BE2C (cell line): ENCODE results near the gene TTC16.

ENCODE experiments used
- DNase-seq: peaks from one replicate; pipeline ENCODE4 v3.0.0-alpha.2; 2020
- H3K27me3 ChIP-seq: fragments of 250-450 bp; sonication (Bioruptor Pico); 2 replicates; pipeline ENCODE4 v1.5.1; 2020; ENCODE audit warnings: mild to moderate bottlenecking
- H3K36me3 ChIP-seq: fragments of 250-450 bp; sonication (Bioruptor Pico); 2 replicates; pipeline ENCODE4 v1.5.1; 2020; ENCODE audit warnings: mild to moderate bottlenecking
- H3K4me1 ChIP-seq: fragments of 250-450 bp; sonication (Bioruptor Pico); 2 replicates; pipeline ENCODE4 v1.5.1; 2020
- H3K4me3 ChIP-seq: 2 replicates; pipeline ENCODE4 v1.5.1; 2011; ENCODE audit warnings: low read depth, low read length
- H3K9me3 ChIP-seq: fragments of 250-450 bp; sonication (Bioruptor Pico); 2 replicates; pipeline ENCODE4 v1.5.1; 2020
- TF ChIP-seq, protein P1 (sequence below): IDR thresholded peaks from 2 replicates; pipeline ENCODE4 v1.5.1; 2012; ENCODE audit warnings: mild to moderate bottlenecking, low read depth, low read length

TTC16 gene

DNA sequence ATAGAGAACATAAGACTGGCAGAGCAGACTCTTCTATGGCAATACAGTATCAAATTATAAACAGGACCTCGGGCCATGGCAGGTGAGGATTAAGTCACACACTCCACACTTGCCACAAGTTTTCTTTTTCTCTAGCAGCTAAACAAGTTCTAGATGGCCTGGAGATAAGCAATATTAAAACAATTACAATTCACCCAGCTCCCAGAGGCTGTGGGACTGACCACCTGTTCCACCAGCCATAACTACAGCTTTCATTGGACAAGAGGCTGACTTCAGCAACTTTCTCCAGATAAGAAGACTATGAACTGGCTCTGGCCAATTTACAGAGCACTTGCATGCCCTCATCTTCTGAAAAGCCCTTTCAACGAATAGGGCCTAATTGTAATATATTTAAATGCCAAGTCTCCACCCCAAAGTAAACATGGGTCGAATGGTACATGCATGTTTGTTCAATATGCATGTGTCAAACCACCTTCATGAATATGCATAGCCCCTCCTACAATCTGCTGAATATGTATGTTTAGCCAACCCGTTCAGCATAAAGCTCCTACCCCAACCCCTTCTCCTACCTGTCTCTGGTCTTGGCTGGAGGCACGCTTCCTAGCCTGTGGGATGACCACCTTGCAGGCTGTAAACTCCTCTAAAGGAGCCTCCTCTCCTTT is 15.2 kb upstream of the TTC16 start:
- H3K36me3 ChIP-seq, result no peaks in the 10 kb centered on the region
- H3K9me3 ChIP-seq, result no peaks in the 10 kb centered on the region
- H3K4me3 ChIP-seq, result no peak overlapping the region
- no peak for DNase-seq
- H3K27me3 ChIP-seq, result no peaks in the 10 kb centered on the region
- peaks cover 11% of the 10 kb centered on the region; the same call in 1 of the 2 replicates for H3K4me1 ChIP-seq
- TF ChIP-seq, protein P1, sequence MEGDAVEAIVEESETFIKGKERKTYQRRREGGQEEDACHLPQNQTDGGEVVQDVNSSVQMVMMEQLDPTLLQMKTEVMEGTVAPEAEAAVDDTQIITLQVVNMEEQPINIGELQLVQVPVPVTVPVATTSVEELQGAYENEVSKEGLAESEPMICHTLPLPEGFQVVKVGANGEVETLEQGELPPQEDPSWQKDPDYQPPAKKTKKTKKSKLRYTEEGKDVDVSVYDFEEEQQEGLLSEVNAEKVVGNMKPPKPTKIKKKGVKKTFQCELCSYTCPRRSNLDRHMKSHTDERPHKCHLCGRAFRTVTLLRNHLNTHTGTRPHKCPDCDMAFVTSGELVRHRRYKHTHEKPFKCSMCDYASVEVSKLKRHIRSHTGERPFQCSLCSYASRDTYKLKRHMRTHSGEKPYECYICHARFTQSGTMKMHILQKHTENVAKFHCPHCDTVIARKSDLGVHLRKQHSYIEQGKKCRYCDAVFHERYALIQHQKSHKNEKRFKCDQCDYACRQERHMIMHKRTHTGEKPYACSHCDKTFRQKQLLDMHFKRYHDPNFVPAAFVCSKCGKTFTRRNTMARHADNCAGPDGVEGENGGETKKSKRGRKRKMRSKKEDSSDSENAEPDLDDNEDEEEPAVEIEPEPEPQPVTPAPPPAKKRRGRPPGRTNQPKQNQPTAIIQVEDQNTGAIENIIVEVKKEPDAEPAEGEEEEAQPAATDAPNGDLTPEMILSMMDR, result no peak

DNA sequence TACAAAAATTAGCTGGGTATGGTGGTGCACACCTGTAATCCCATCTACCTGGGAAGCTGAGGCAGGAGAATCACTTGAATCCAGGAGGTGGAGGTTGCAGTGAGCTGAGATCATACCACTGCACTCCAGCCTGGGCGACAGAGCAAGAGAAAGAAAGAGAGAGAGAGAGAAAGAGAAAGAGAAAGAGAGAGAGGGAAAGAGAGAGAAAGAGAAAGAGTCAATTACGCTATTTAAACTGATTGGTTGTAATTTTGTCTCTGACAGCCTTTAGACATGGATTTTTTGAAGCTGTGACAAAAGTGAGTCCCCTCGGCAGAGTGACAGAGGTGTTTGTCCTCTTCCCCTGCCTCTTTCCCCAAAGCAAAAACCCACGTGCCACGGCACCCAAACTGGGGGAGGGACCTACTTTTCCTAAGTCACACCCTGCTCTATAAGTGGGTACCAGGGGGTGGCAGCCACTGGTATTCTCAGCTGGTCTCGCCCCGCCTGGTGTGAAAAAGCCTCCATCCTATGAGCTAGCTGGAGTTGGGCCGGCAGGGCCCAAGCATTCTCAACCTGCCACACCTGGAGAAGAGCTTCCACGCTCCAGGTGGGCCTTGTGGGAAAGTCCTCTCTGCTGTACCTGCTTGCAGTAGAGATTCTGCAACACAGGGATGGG is 12.5 kb upstream of the TTC16 start:
- TF ChIP-seq, protein P1, result no peak
- peaks cover 16% of the 10 kb centered on the region for H3K4me1 ChIP-seq

DNA sequence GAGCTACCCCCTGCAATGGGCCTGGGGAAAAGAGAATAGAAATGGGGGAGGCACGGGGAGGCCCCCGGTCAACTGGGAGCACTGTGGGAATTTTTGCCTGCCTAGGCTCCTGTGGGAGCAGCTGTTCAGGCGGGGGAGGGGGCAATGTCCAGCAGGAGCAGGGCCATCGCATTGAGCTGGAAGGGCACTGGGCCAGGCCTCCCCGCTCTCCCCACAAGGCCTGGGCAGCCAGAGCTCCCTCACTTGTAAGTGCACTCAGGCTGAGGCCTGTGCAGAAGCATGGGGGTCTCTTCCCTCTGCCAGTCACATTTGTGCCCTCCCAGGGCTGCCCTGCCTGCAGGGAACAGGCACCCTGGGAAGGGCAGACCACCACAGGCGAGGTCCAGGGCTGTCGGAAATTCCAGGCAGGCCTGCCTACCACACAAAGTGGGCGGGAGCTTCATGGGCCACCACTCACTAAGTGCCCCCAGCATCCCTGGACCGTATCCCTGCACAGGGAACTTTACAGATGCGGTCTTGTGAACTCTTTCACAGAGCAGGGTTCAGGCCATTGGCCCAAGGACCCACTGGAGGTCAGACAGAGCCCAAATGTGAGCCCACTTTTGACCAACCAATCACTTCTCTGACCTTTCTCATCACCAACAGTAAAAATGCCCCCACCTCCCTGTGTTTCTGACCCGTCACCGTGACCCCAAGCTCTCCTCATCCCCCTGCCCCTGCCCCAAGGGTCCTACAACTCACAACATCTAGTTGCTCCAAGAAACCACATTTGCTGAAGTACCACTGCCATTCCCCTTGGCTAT is 10.1 kb upstream of the TTC16 start:
- H3K36me3 ChIP-seq, result no peaks in the 10 kb centered on the region; the same call in 1 of the 2 replicates
- H3K9me3 ChIP-seq, result peaks cover 8% of the 10 kb centered on the region; the same call in 1 of the 2 replicates
- TF ChIP-seq, protein P1, result no peak
- no peak for DNase-seq
- H3K4me3 ChIP-seq, result no peak overlapping the region
- H3K4me1 ChIP-seq, result peaks cover 9% of the 10 kb centered on the region
- H3K27me3 ChIP-seq, result no peaks in the 10 kb centered on the region

More for the DNA sequence above, 12.5 kb upstream of the TTC16 start:
- no peak overlapping the region for H3K4me3 ChIP-seq
- no peaks in the 10 kb centered on the region for H3K27me3 ChIP-seq
- no peak for DNase-seq
- H3K9me3 ChIP-seq, result peaks cover under 1% of the 10 kb centered on the region; the same call in 1 of the 2 replicates
- H3K36me3 ChIP-seq, result no peaks in the 10 kb centered on the region

DNA sequence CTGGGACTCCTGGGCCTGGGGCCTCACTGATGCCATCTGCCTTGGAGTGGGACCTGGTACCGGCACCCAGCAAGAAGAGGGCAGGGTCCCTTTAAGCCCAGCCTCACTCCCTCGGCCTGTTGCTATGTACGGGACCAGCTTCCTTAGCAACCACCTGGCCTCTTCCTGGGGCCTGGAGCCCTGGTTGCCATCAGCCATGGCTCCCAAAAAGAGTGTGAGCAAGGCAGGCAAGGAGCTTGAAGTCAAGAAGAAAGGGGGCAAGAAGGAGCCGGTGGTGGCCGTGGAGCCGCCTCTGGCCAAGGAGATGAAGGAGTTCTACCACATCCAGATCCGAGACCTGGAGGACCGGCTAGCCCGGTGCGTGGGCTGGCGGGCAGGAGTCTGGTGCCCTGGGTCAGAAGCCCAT is 9.0 kb upstream of the TTC16 start, which contains the start of gene CFAP157:
TSS of gene CFAP157 (plus strand) at position 153 of the 406 bp plus-strand sequence. CDS start at position 197, 44 bp downstream.
- Histone ChIP-seq H3K4me1 (peaks cover 5% of the 10 kb centered on the region; the same call in 1 of the 2 replicates), H3K27me3 (no peaks in the 10 kb centered on the region), H3K9me3 (peaks cover 8% of the 10 kb centered on the region; the same call in 1 of the 2 replicates), H3K4me3 (no peak within 1 kb of the TSS), H3K36me3 (no peaks in the 10 kb centered on the region; the same call in 1 of the 2 replicates)
- no peak for DNase-seq
- TF ChIP-seq, protein P1, result no peak

DNA sequence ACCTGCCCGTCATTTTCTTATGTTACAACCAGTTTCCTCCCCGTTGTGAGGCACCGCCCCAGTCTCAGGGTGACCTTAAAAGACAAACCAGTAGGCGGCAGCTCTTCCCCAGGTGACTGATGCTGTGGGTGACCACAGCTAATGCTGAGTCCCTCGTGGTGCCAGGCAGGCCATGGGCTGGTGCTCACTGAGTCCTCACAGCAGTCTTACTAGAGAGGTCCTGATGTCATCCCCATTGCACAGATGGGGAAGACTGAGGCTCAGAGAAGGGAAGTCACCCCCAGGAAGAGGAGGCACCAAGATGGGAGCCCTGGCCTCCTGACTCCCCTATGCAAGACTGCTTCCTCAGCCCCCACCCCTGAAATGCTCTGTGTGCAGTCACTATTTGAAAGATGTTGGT is 8.1 kb upstream of the TTC16 start:
- DNase-seq, result no peak
- Histone ChIP-seq H3K36me3 (no peaks in the 10 kb centered on the region; the same call in 1 of the 2 replicates), H3K4me3 (no peak overlapping the region), H3K27me3 (no peaks in the 10 kb centered on the region), H3K4me1 (peaks cover 5% of the 10 kb centered on the region; the same call in 1 of the 2 replicates), H3K9me3 (peaks cover 8% of the 10 kb centered on the region; the same call in 1 of the 2 replicates)
- TF ChIP-seq, protein P1, result 0 out of 2 replicates have a peak, but pooled peaks have one; percentile 5
